Measurements from ENCODE around the gene TYSND1.
A peak's percentile ranks its signal among the peaks of the same experiment; 100 is the strongest.

TYSND1 gene

GRCh38 chr10:70126700-70127395 lies 19.7 kb downstream of the TYSND1 start:
- Histone ChIP-seq H3K4me1 (ENCODE audit: insufficient read depth, low read length, poor library complexity, severe bottlenecking) (peaks cover 19% of the 10 kb centered on the region), H3K4me2 (ENCODE audit: low read depth, low read length, poor library complexity, severe bottlenecking) (no peak overlapping the region), H3K79me2 (ENCODE audit: insufficient read depth, low read length) (no peaks in the 10 kb centered on the region), H3K9me2 (replicated peaks; ENCODE audit: low read depth, low read length) (no peaks in the 10 kb centered on the region), H3K36me3 (ENCODE audit: insufficient read depth, low read length) (no peaks in the 10 kb centered on the region), H3K9ac (ENCODE audit: low read depth, low read length, poor library complexity, severe bottlenecking) (no peak overlapping the region), H3K4me3 (ENCODE audit: low read length, poor library complexity, severe bottlenecking) (no peak overlapping the region), H4K20me1 (ENCODE audit: insufficient read depth, low read length, poor library complexity, severe bottlenecking) (no peaks in the 10 kb centered on the region), H2AFZ (ENCODE audit: low read length) (no peak overlapping the region; the same call in 1 of the 2 replicates), H3K27me3 (ENCODE audit: insufficient read depth, low read length, poor library complexity, severe bottlenecking) (no peaks in the 10 kb centered on the region), H3F3A (ENCODE audit: low read depth) (no peaks in the 10 kb centered on the region), H3K9me3 (ENCODE audit: insufficient read depth, low read depth, low read length) (no peaks in the 10 kb centered on the region)
- no peak for TF ChIP-seq EZH2phosphoT487 (IDR thresholded peaks at IDR 0.05; ENCODE audit: borderline replicate concordance)
- no peak for TF ChIP-seq CTCF (conservative IDR thresholded peaks at IDR 0.05; ENCODE audit: low read length)

GRCh38 chr10:70125918-70126552 lies 20.5 kb downstream of the TYSND1 start:
- Histone ChIP-seq H3K27me3 (ENCODE audit: insufficient read depth, low read length, poor library complexity, severe bottlenecking) (no peaks in the 10 kb centered on the region), H3K4me3 (ENCODE audit: low read length, poor library complexity, severe bottlenecking) (no peak overlapping the region), H3K79me2 (ENCODE audit: insufficient read depth, low read length) (no peaks in the 10 kb centered on the region), H3K9me3 (ENCODE audit: insufficient read depth, low read depth, low read length) (no peaks in the 10 kb centered on the region), H3K4me1 (ENCODE audit: insufficient read depth, low read length, poor library complexity, severe bottlenecking) (peaks cover 19% of the 10 kb centered on the region), H3K36me3 (ENCODE audit: insufficient read depth, low read length) (no peaks in the 10 kb centered on the region), H3K9me2 (replicated peaks; ENCODE audit: low read depth, low read length) (no peaks in the 10 kb centered on the region), H2AFZ (ENCODE audit: low read length) (peak overlapping the region; percentile 85), H4K20me1 (ENCODE audit: insufficient read depth, low read length, poor library complexity, severe bottlenecking) (no peaks in the 10 kb centered on the region), H3K4me2 (ENCODE audit: low read depth, low read length, poor library complexity, severe bottlenecking) (peak overlapping the region; percentile 35), H3K9ac (ENCODE audit: low read depth, low read length, poor library complexity, severe bottlenecking) (peak overlapping the region; percentile 17), H3F3A (ENCODE audit: low read depth) (no peaks in the 10 kb centered on the region)
- TF ChIP-seq EZH2phosphoT487 (IDR thresholded peaks at IDR 0.05; ENCODE audit: borderline replicate concordance) (no peak), CTCF (conservative IDR thresholded peaks at IDR 0.05; ENCODE audit: low read length) (no peak)

- Histone ChIP-seq H3K9me3 (ENCODE audit: insufficient read depth, low read depth, low read length) (no peaks in the 10 kb centered on the region), H3K4me3 (ENCODE audit: low read length, poor library complexity, severe bottlenecking) (no peak overlapping the region), H3F3A (ENCODE audit: low read depth) (no peaks in the 10 kb centered on the region), H3K79me2 (ENCODE audit: insufficient read depth, low read length) (no peaks in the 10 kb centered on the region), H3K27me3 (ENCODE audit: insufficient read depth, low read length, poor library complexity, severe bottlenecking) (no peaks in the 10 kb centered on the region), H3K4me2 (ENCODE audit: low read depth, low read length, poor library complexity, severe bottlenecking) (no peak overlapping the region), H4K20me1 (ENCODE audit: insufficient read depth, low read length, poor library complexity, severe bottlenecking) (no peaks in the 10 kb centered on the region), H3K36me3 (ENCODE audit: insufficient read depth, low read length) (no peaks in the 10 kb centered on the region), H3K9ac (ENCODE audit: low read depth, low read length, poor library complexity, severe bottlenecking) (no peak overlapping the region), H3K9me2 (replicated peaks; ENCODE audit: low read depth, low read length) (no peaks in the 10 kb centered on the region), H2AFZ (ENCODE audit: low read length) (no peak overlapping the region), H3K4me1 (ENCODE audit: insufficient read depth, low read length, poor library complexity, severe bottlenecking) (peaks cover 19% of the 10 kb centered on the region)
- no peak for TF ChIP-seq CTCF (conservative IDR thresholded peaks at IDR 0.05; ENCODE audit: low read length)
- TF ChIP-seq EZH2phosphoT487 (IDR thresholded peaks at IDR 0.05; ENCODE audit: borderline replicate concordance): no peak
Observed at GRCh38 chr10:70124918-70125317, 21.6 kb downstream of the TYSND1 start.

All from Loucy (cell line).